GM23338 (cell line): ENCODE measurements around the gene C6orf89. TPM values are rescaled to one million over a fixed set of nuclear protein-coding genes. Genes with fewer than 3 reads are reported as not detected.

ENCODE experiments used
- ATAC-seq: fragments of 200-7000 bp; cut with Tn5 transposase; 3 replicates; pipeline ENCODE4 v1.9.1; 2020
- DNase-seq: peaks from one replicate; pipeline ENCODE4 v3.0.0-alpha.2; 2015; ENCODE audit warnings: low spot score
- H2AFZ ChIP-seq: fragments of 200-600 bp; sonication (generic); 2 replicates; pipeline ENCODE4 v1.8.0; 2016; ENCODE audit warnings: antibody characterized with exemption, mild to moderate bottlenecking, moderate library complexity
- H3F3A ChIP-seq: fragments of 200-600 bp; sonication (generic); replicated peaks from 2 replicates; pipeline ENCODE4 v1.8.0; 2017; ENCODE audit warnings: antibody characterized with exemption, mixed run types, low read depth
- H3K27ac ChIP-seq: fragments of 200-600 bp; sonication (generic); 2 replicates; pipeline ENCODE4 v1.6.1; 2016; ENCODE audit warnings: low read depth
- H3K27me3 ChIP-seq: fragments of 200-600 bp; sonication (generic); 2 replicates; pipeline ENCODE4 v1.8.0; 2016; ENCODE audit warnings: mild to moderate bottlenecking, mixed run types, moderate library complexity; ENCODE audit not compliant: insufficient read depth
- H3K36me3 ChIP-seq: fragments of 200-600 bp; sonication (generic); 2 replicates; pipeline ENCODE4 v1.8.0; 2016; ENCODE audit warnings: mild to moderate bottlenecking; ENCODE audit not compliant: insufficient read depth
- H3K4me1 ChIP-seq: fragments of 200-600 bp; sonication (generic); 2 replicates; pipeline ENCODE4 v1.8.0; 2016; ENCODE audit warnings: mild to moderate bottlenecking, moderate library complexity; ENCODE audit not compliant: insufficient read depth
- H3K4me2 ChIP-seq: fragments of 200-600 bp; sonication (generic); 2 replicates; pipeline ENCODE4 v1.7.1; 2017; ENCODE audit warnings: mixed run types
- H3K4me3 ChIP-seq: fragments of 200-600 bp; sonication (generic); 2 replicates; pipeline ENCODE4 v1.6.1; 2016; ENCODE audit warnings: mixed run types
- H3K79me2 ChIP-seq: fragments of 200-600 bp; sonication (generic); replicated peaks from 2 replicates; pipeline ENCODE4 v1.8.0; 2017; ENCODE audit warnings: mild to moderate bottlenecking; ENCODE audit not compliant: insufficient read depth
- H3K9me2 ChIP-seq: fragments of 200-600 bp; sonication (generic); 2 replicates; pipeline ENCODE4 v1.8.0; 2017; ENCODE audit not compliant: insufficient read depth
- H4K20me1 ChIP-seq: fragments of 200-600 bp; sonication (generic); replicated peaks from 2 replicates; pipeline ENCODE4 v1.8.0; 2017; ENCODE audit warnings: mild to moderate bottlenecking; ENCODE audit not compliant: insufficient read depth
- H3K27ac Mint-ChIP-seq: 2 replicates; pipeline ENCODE4 v1.8.0; 2020; ENCODE audit warnings: inconsistent platforms, mild to moderate bottlenecking, moderate library complexity, mixed read lengths
- H3K27me3 Mint-ChIP-seq: 3 replicates; pipeline ENCODE4 v1.8.0; 2022; ENCODE audit warnings: low read depth, mild to moderate bottlenecking, moderate library complexity, mixed read lengths, inconsistent platforms; ENCODE audit not compliant: insufficient read depth, poor library complexity
- H3K36me3 Mint-ChIP-seq: 3 replicates; pipeline ENCODE4 v1.8.0; 2021; ENCODE audit warnings: low read depth, mild to moderate bottlenecking, inconsistent platforms, moderate library complexity, mixed read lengths
- H3K4me1 Mint-ChIP-seq: 3 replicates; pipeline ENCODE4 v1.8.0; 2020; ENCODE audit warnings: mild to moderate bottlenecking, inconsistent platforms, mixed read lengths
- H3K4me3 Mint-ChIP-seq: 3 replicates; pipeline ENCODE4 v1.8.0; 2021; ENCODE audit warnings: moderate library complexity, mild to moderate bottlenecking, inconsistent platforms, mixed read lengths
- H3K9me3 Mint-ChIP-seq: 3 replicates; pipeline ENCODE4 v1.8.0; 2020; ENCODE audit warnings: moderate library complexity, mild to moderate bottlenecking, inconsistent platforms, mixed read lengths
- CREB1 ChIP-seq: fragments of 250-450 bp; sonication (Bioruptor Pico); IDR thresholded peaks from 2 replicates; pipeline ENCODE4 v1.5.0; 2020; ENCODE audit warnings: low read depth, mild to moderate bottlenecking, moderate library complexity
- EZH2 ChIP-seq: fragments of 200-600 bp; sonication (generic); IDR thresholded peaks from one replicate; pipeline ENCODE4 v1.8.0; 2017; ENCODE audit warnings: antibody characterized with exemption, mild to moderate bottlenecking, low read depth; ENCODE audit not compliant: unreplicated experiment
- EZH2phosphoT487 ChIP-seq: fragments of 200-600 bp; sonication (generic); IDR thresholded peaks from one replicate; pipeline ENCODE4 v1.8.1; 2018; ENCODE audit warnings: antibody characterized with exemption; ENCODE audit not compliant: unreplicated experiment
- JUNB ChIP-seq: IDR thresholded peaks from one replicate; pipeline ENCODE4 v1.6.1; 2016; ENCODE audit warnings: antibody characterized with exemption; ENCODE audit not compliant: unreplicated experiment
- NANOG ChIP-seq: IDR thresholded peaks from 2 replicates; pipeline ENCODE4 v1.6.1; 2016; ENCODE audit warnings: antibody characterized with exemption, borderline replicate concordance
- POLR2AphosphoS5 ChIP-seq: IDR thresholded peaks from 2 replicates; pipeline ENCODE4 v1.6.1; 2016; ENCODE audit warnings: antibody characterized with exemption, low read depth
- STAT1 ChIP-seq: IDR thresholded peaks from one replicate; pipeline ENCODE4 v1.6.1; 2016; ENCODE audit warnings: antibody characterized with exemption; ENCODE audit not compliant: unreplicated experiment
- polyA plus RNA-seq: library from polyadenylated mRNA; unstranded; fragments of >200 nt; fragmentation: Nextera tagmentation; extraction: Ambion mirVana; gene quantifications from 2 replicates; pipeline ENCODE4 v1.2.1, GENCODE V29; 2016
- total RNA-seq: library from RNA; depleted of rRNA; stranded (reverse); fragments of >200 nt; shearing (Covaris generic); gene quantifications from 2 replicates; pipeline ENCODE4 v1.2.3, GENCODE V29; 2014
- TF ChIP-seq, protein P1 (sequence below): fragments of 250-450 bp; sonication (Bioruptor Pico); IDR thresholded peaks from 2 replicates; pipeline ENCODE4 v1.5.0; 2020; ENCODE audit warnings: mild to moderate bottlenecking, moderate library complexity
- TF ChIP-seq, protein P2 (sequence below): IDR thresholded peaks from one replicate; pipeline ENCODE4 v1.6.1; 2018; ENCODE audit warnings: antibody characterized with exemption; ENCODE audit not compliant: unreplicated experiment

C6orf89 gene
- total and polyA plus RNA-seq, 2 experiments from 2014 or later, result 3.7 to 7.9 TPM

GRCh38 chr6:36865835-36866234 is 19.9 kb upstream of the C6orf89 start (continued):
- TF ChIP-seq, protein P1, sequence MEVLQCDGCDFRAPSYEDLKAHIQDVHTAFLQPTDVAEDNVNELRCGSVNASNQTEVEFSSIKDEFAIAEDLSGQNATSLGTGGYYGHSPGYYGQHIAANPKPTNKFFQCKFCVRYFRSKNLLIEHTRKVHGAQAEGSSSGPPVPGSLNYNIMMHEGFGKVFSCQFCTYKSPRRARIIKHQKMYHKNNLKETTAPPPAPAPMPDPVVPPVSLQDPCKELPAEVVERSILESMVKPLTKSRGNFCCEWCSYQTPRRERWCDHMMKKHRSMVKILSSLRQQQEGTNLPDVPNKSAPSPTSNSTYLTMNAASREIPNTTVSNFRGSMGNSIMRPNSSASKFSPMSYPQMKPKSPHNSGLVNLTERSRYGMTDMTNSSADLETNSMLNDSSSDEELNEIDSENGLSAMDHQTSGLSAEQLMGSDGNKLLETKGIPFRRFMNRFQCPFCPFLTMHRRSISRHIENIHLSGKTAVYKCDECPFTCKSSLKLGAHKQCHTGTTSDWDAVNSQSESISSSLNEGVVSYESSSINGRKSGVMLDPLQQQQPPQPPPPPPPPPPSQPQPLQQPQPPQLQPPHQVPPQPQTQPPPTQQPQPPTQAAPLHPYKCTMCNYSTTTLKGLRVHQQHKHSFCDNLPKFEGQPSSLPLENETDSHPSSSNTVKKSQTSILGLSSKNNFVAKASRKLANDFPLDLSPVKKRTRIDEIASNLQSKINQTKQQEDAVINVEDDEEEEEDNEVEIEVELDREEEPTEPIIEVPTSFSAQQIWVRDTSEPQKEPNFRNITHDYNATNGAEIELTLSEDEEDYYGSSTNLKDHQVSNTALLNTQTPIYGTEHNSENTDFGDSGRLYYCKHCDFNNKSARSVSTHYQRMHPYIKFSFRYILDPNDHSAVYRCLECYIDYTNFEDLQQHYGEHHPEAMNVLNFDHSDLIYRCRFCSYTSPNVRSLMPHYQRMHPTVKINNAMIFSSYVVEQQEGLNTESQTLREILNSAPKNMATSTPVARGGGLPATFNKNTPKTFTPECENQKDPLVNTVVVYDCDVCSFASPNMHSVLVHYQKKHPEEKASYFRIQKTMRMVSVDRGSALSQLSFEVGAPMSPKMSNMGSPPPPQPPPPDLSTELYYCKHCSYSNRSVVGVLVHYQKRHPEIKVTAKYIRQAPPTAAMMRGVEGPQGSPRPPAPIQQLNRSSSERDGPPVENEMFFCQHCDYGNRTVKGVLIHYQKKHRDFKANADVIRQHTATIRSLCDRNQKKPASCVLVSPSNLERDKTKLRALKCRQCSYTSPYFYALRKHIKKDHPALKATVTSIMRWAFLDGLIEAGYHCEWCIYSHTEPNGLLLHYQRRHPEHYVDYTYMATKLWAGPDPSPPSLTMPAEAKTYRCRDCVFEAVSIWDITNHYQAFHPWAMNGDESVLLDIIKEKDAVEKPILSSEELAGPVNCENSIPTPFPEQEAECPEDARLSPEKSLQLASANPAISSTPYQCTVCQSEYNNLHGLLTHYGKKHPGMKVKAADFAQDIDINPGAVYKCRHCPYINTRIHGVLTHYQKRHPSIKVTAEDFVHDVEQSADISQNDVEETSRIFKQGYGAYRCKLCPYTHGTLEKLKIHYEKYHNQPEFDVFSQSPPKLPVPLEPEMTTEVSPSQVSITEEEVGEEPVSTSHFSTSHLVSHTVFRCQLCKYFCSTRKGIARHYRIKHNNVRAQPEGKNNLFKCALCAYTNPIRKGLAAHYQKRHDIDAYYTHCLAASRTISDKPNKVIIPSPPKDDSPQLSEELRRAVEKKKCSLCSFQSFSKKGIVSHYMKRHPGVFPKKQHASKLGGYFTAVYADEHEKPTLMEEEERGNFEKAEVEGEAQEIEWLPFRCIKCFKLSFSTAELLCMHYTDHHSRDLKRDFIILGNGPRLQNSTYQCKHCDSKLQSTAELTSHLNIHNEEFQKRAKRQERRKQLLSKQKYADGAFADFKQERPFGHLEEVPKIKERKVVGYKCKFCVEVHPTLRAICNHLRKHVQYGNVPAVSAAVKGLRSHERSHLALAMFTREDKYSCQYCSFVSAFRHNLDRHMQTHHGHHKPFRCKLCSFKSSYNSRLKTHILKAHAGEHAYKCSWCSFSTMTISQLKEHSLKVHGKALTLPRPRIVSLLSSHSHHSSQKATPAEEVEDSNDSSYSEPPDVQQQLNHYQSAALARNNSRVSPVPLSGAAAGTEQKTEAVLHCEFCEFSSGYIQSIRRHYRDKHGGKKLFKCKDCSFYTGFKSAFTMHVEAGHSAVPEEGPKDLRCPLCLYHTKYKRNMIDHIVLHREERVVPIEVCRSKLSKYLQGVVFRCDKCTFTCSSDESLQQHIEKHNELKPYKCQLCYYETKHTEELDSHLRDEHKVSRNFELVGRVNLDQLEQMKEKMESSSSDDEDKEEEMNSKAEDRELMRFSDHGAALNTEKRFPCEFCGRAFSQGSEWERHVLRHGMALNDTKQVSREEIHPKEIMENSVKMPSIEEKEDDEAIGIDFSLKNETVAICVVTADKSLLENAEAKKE (CRISPR knock-in tag), result no peak
- no peak for TF ChIP-seq EZH2
- no peak for TF ChIP-seq POLR2AphosphoS5

GRCh38 chr6:36867471-36868224 is 18.1 kb upstream of the C6orf89 start:
- Mint-ChIP-seq H3K4me1 (peaks cover 39% of the 10 kb centered on the region), H3K36me3 (peaks cover 57% of the 10 kb centered on the region), H3K27me3 (peaks cover 3% of the 10 kb centered on the region), H3K27ac (peak overlapping the region; percentile 42; the same call in 1 of the 2 replicates), H3K4me3 (no peak overlapping the region), H3K9me3 (no peaks in the 10 kb centered on the region)
- Histone ChIP-seq H3K27me3 (no peaks in the 10 kb centered on the region), H3K27ac (no peak overlapping the region), H3K9me2 (no peaks in the 10 kb centered on the region), H3F3A (no peaks in the 10 kb centered on the region), H3K79me2 (peaks cover 98% of the 10 kb centered on the region), H3K36me3 (peaks cover 32% of the 10 kb centered on the region), H3K4me2 (no peak overlapping the region), H3K4me3 (no peak overlapping the region), H2AFZ (no peak overlapping the region), H3K4me1 (no peaks in the 10 kb centered on the region), H4K20me1 (peaks cover 60% of the 10 kb centered on the region)
- DNase-seq (no peak), ATAC-seq (peak; percentile 32; the same call in 2 of the 3 replicates)
- TF ChIP-seq, protein P2, sequence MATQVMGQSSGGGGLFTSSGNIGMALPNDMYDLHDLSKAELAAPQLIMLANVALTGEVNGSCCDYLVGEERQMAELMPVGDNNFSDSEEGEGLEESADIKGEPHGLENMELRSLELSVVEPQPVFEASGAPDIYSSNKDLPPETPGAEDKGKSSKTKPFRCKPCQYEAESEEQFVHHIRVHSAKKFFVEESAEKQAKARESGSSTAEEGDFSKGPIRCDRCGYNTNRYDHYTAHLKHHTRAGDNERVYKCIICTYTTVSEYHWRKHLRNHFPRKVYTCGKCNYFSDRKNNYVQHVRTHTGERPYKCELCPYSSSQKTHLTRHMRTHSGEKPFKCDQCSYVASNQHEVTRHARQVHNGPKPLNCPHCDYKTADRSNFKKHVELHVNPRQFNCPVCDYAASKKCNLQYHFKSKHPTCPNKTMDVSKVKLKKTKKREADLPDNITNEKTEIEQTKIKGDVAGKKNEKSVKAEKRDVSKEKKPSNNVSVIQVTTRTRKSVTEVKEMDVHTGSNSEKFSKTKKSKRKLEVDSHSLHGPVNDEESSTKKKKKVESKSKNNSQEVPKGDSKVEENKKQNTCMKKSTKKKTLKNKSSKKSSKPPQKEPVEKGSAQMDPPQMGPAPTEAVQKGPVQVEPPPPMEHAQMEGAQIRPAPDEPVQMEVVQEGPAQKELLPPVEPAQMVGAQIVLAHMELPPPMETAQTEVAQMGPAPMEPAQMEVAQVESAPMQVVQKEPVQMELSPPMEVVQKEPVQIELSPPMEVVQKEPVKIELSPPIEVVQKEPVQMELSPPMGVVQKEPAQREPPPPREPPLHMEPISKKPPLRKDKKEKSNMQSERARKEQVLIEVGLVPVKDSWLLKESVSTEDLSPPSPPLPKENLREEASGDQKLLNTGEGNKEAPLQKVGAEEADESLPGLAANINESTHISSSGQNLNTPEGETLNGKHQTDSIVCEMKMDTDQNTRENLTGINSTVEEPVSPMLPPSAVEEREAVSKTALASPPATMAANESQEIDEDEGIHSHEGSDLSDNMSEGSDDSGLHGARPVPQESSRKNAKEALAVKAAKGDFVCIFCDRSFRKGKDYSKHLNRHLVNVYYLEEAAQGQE, result no peak
- TF ChIP-seq STAT1 (no peak), JUNB (no peak), NANOG (no peak), EZH2phosphoT487 (no peak), CREB1 (CRISPR knock-in tag) (no peak)
